ENCODE data around the gene STK11.

GRCh38 chr19:1233115-1233667 is 27.6 kb downstream of the STK11 start:
- TF ChIP-seq CTCF (IDR thresholded peaks at IDR 0.05) (no peak), POLR2A (IDR thresholded peaks at IDR 0.05) (no peak)
